Breast epithelium (tissue), 3 donors: ENCODE results near the gene AKR1B1.

ENCODE experiments used
- POLR2A ChIP-seq: fragments of 450-650 bp; IDR thresholded peaks from one replicate; pipeline ENCODE4 v1.6.1; 2016; ENCODE audit warnings: antibody characterized with exemption, mild to moderate bottlenecking, moderate library complexity
- TF ChIP-seq, protein P1 (sequence below), 3 donors: fragments of 450-650 bp; IDR thresholded peaks; one replicate each; pipeline ENCODE4 v1.5.1; 2016 to 2017; ENCODE audit warnings: antibody characterized with exemption in 3 of 3, mild to moderate bottlenecking in 3 of 3, moderate library complexity in 3 of 3

DNA sequence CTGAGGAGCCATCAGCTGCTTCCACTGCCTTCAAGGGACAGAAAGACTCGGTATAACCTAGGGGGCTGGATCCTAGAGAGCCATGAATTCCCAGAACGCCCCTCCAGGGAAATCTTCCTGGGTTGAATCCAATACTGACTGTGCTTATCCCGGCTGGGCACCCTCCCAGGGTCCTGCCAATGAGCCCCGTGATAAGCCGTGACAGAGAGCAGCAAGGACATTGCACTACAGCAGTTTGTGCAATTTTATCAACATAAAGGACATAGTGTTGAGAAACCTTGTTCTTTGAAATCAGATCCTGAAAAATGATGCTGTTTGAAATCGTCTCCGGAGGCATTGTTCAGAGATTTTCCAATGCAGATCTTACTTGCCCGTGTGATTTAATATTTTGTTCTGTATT is 18.8 kb downstream of the AKR1B1 start:
- TF ChIP-seq, protein P1, sequence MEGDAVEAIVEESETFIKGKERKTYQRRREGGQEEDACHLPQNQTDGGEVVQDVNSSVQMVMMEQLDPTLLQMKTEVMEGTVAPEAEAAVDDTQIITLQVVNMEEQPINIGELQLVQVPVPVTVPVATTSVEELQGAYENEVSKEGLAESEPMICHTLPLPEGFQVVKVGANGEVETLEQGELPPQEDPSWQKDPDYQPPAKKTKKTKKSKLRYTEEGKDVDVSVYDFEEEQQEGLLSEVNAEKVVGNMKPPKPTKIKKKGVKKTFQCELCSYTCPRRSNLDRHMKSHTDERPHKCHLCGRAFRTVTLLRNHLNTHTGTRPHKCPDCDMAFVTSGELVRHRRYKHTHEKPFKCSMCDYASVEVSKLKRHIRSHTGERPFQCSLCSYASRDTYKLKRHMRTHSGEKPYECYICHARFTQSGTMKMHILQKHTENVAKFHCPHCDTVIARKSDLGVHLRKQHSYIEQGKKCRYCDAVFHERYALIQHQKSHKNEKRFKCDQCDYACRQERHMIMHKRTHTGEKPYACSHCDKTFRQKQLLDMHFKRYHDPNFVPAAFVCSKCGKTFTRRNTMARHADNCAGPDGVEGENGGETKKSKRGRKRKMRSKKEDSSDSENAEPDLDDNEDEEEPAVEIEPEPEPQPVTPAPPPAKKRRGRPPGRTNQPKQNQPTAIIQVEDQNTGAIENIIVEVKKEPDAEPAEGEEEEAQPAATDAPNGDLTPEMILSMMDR (IDR thresholded peaks at IDR 0.05): no peak
- TF ChIP-seq POLR2A: no peak
